Lower leg skin (tissue), 4 donors: ENCODE results near the gene TBC1D32. TPM values are rescaled to one million over a fixed set of nuclear protein-coding genes. Genes with fewer than 3 reads are reported as not detected.
"Not testable (repeated sequence)": the region's sequence is repeated elsewhere in the genome, so short reads cannot be mapped to it uniquely, and the experiment has no call there.

Experiments
- DNase-seq, 2 donors: peaks; one replicate each; pipeline ENCODE4 v3.0.0-alpha.2; 2019; ENCODE audit warnings: low spot score in 2 of 2
- H3K4me3 ChIP-seq: fragments of 200-600 bp; sonication (generic); 2 replicates; pipeline ENCODE4 v1.5.1; 2017; ENCODE audit warnings: mild to moderate bottlenecking, low read depth; ENCODE audit not compliant: poor library complexity, severe bottlenecking
- POLR2A ChIP-seq, 2 donors: fragments of 450-650 bp; IDR thresholded peaks; one replicate each; pipeline ENCODE4 v1.6.1; 2016 to 2017; ENCODE audit warnings: antibody characterized with exemption in 2 of 2, mild to moderate bottlenecking in 1 of 2, moderate library complexity in 1 of 2
- WGBS, 2 donors: methylation state at CpG; one replicate each; pipeline ENCODE4 v1.1.5; 2018; 5-methylcytosine and 5-hydroxymethylcytosine counted together
- intact Hi-C: fragments of 100-400 bp; cut with DNase I; formaldehyde crosslinking; loops from one replicate; pipeline ENCODE4 v1.15.0; 2023; ENCODE audit warnings: low total_unique reads
- total RNA-seq, 4 donors: library from RNA; depleted of rRNA; stranded (reverse); fragments of >200 nt; gene quantifications; one replicate each; pipeline ENCODE4 v1.1.0, GENCODE V29; 2016
- TF ChIP-seq, protein P1 (sequence below), 3 donors: fragments of 450-650 bp; IDR thresholded peaks; one replicate each; pipeline ENCODE4 v1.5.1; 2016; ENCODE audit warnings: antibody characterized with exemption in 3 of 3, mild to moderate bottlenecking in 3 of 3, moderate library complexity in 2 of 3

Gene TBC1D32
- total RNA-seq, 4 donors from 2014 or later, result 5.2 to 8.6 (median 6.7) TPM

- no peak for TF ChIP-seq POLR2A (IDR thresholded peaks at IDR 0.05)
- TF ChIP-seq, protein P1, sequence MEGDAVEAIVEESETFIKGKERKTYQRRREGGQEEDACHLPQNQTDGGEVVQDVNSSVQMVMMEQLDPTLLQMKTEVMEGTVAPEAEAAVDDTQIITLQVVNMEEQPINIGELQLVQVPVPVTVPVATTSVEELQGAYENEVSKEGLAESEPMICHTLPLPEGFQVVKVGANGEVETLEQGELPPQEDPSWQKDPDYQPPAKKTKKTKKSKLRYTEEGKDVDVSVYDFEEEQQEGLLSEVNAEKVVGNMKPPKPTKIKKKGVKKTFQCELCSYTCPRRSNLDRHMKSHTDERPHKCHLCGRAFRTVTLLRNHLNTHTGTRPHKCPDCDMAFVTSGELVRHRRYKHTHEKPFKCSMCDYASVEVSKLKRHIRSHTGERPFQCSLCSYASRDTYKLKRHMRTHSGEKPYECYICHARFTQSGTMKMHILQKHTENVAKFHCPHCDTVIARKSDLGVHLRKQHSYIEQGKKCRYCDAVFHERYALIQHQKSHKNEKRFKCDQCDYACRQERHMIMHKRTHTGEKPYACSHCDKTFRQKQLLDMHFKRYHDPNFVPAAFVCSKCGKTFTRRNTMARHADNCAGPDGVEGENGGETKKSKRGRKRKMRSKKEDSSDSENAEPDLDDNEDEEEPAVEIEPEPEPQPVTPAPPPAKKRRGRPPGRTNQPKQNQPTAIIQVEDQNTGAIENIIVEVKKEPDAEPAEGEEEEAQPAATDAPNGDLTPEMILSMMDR (IDR thresholded peaks at IDR 0.05), result no peak
- intact Hi-C loops, result no loop called here
- WGBS, 2 donors, result 82 to 91% methylated on average over 3 of the region's 3 CpGs
- H3K4me3 ChIP-seq, result no peak overlapping the region
- DNase-seq, result no peak
Observed at GRCh38 chr6:121064345-121064744, 269.9 kb downstream of the TBC1D32 start.

DNA sequence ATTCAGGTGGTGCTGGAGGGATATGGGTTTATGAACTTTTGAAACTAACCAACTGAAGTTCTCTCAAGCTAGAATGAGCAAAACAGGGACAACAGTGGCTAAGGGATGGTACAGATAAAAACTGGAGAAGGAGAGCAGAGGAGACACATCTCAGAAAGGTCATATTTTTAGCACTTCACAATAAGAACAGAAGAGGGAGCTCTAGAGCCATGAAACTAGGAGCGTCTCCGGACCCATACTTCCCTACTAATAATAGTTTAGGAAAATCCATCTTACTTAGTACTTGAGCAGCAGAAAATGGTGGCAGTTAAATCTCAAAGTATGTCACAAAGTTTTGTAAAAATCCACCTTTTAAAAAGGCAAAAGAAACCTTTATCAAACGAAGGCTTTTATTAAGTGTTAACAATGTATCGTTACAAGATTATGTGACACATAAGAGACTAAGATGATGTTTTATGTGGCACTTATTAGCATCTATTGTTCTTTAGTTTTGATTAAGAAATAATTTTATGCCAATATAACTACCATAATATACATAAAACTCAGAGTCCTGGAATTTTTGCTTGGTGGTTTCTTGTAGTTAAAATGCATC lies 278.6 kb downstream of the TBC1D32 start:
- intact Hi-C loops, result no loop called here
- no peak for DNase-seq
- TF ChIP-seq POLR2A (IDR thresholded peaks at IDR 0.05), result no peak
- TF ChIP-seq, protein P1 (IDR thresholded peaks at IDR 0.05), result no peak
- WGBS, 2 donors, result 34 to 35% methylated on average over 4 of the region's 4 CpGs
- H3K4me3 ChIP-seq, result no peak overlapping the region

DNA sequence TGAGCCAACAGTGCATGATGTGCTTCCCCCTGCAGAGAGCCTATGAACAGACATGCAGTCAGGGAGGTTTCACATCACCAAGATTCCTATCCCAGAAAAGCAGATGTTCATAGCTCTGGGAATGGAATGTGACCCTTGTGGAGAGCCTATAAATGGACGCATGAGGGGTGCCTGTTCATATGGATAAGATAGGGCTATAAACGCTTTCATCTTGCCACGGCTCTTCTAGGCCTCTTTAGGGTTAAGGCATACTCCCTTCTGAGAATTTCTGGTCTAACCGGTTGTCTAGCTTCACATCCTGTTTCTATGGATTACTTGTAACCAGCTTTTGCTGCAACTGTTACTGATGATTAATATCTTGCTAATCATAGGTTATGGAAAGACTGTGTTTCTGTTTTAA lies 285.7 kb downstream of the TBC1D32 start:
- intact Hi-C loops, H3K4me3 ChIP-seq, DNase-seq: not testable (repeated sequence)
- 37 to 47% methylated on average over 4 of the region's 4 CpGs for WGBS, 2 donors

GRCh38 chr6:121044905-121045304 lies 289.4 kb downstream of the TBC1D32 start:
- WGBS, 2 donors, result 85 to 88% methylated on average over 2 of the region's 2 CpGs
- DNase-seq, intact Hi-C loops, H3K4me3 ChIP-seq: not testable (repeated sequence)

GRCh38 chr6:121043706-121044105 lies 290.6 kb downstream of the TBC1D32 start:
- H3K4me3 ChIP-seq, intact Hi-C loops, DNase-seq: not testable (repeated sequence)
- 92 to 93% methylated on average over 8 of the region's 8 CpGs for WGBS, 2 donors

DNA sequence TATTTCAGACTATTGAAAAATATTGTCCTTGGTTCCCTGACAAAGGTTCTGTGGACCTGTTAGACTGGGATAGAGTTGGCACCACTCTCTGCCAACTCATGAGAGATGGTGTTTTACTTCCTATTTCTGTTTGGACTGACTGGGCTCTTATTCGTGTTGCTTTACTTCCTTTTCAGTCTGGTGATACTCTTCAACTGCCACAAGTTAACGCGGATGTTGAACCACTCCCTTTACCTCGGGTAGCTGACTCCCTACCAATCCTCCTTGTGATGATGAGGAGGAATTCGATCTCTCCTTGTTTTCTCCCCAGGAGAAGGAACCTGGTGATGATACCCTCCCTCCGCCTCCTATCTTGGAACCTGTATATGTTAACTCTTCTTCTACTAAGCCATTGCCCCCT lies 291.1 kb downstream of the TBC1D32 start:
- intact Hi-C loops, DNase-seq, H3K4me3 ChIP-seq: not testable (repeated sequence)
- WGBS, 2 donors, result 69 to 77% methylated on average over 6 of the region's 6 CpGs

DNA sequence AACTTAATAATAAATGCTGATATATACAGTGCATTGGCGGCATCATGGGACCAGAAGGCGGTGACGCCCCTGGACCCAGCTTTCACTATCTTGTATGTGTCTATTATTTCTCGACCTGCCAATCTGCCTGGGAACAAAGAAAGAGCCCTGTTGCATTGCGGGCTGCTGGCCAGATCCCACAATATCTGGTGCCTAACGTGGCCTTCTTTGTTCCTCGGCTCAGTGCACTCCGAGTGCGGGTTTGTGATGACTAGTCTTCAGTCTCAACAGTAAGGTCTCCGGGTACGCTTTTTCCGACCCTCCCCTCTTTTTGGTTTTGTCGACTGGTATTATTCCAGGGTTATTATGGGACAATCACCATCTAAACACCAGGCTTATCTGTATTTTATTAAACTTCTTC lies 291.5 kb downstream of the TBC1D32 start:
- DNase-seq, result no peak
- intact Hi-C loops, result no loop called here
- 86 to 90% methylated on average over 13 of the region's 13 CpGs for WGBS, 2 donors
- no peak overlapping the region for H3K4me3 ChIP-seq
- TF ChIP-seq, protein P1 (IDR thresholded peaks at IDR 0.05), result no peak
- TF ChIP-seq POLR2A (IDR thresholded peaks at IDR 0.05), result no peak

GRCh38 chr6:121040831-121041230 lies 293.4 kb downstream of the TBC1D32 start:
- 37 to 42% methylated on average over 3 of the region's 3 CpGs for WGBS, 2 donors
- intact Hi-C loops, result no loop called here
- no peak overlapping the region for H3K4me3 ChIP-seq
- TF ChIP-seq, protein P1 (IDR thresholded peaks at IDR 0.05), result no peak
- no peak for TF ChIP-seq POLR2A (IDR thresholded peaks at IDR 0.05)
- DNase-seq, result no peak
